Lower lobe of right lung (tissue), 2 donors: ENCODE measurements around the gene KPTN. TPM values are rescaled to one million over a fixed set of nuclear protein-coding genes. Genes with fewer than 3 reads are reported as not detected.

Experiments used
- ATAC-seq, 2 donors: fragments of 200-7000 bp; cut with Tn5 transposase; one replicate each; pipeline ENCODE4 v1.9.1; 2020 to 2022; ENCODE audit warnings: mild to moderate bottlenecking in 2 of 2, moderate library complexity in 2 of 2
- DNase-seq: peaks from one replicate; pipeline ENCODE4 v3.0.0-alpha.2; 2020
- H3K27ac ChIP-seq: fragments of 200-600 bp; one replicate; pipeline ENCODE4 v1.8.0; 2022
- H3K27me3 ChIP-seq: fragments of 200-600 bp; one replicate; pipeline ENCODE4 v1.8.0; 2022; ENCODE audit warnings: low read depth
- H3K36me3 ChIP-seq: fragments of 200-600 bp; one replicate; pipeline ENCODE4 v1.8.0; 2022; ENCODE audit warnings: mild to moderate bottlenecking
- H3K4me1 ChIP-seq: fragments of 200-600 bp; one replicate; pipeline ENCODE4 v1.8.0; 2022
- H3K4me3 ChIP-seq: fragments of 200-600 bp; one replicate; pipeline ENCODE4 v1.8.0; 2022; ENCODE audit warnings: mild to moderate bottlenecking
- H3K9me3 ChIP-seq: fragments of 200-600 bp; one replicate; pipeline ENCODE4 v1.8.0; 2022
- intact Hi-C: fragments of 100-400 bp; cut with DNase I; formaldehyde crosslinking; loops from one replicate; pipeline ENCODE4 v1.11.0; 2022
- total RNA-seq: library from RNA; stranded (reverse); fragmentation: NEBNext Ultra II Directional; extraction: Animal tissue kit (Norgen Biotek cat#: 25700); gene quantifications from one replicate; pipeline ENCODE4 v1.2.1, GENCODE V29; 2021
- TF ChIP-seq, protein P1 (sequence below): fragments of 200-600 bp; IDR thresholded peaks from one replicate; pipeline ENCODE4 v1.8.0; 2022; ENCODE audit warnings: antibody characterized with exemption, mild to moderate bottlenecking
- donor health status: DM: no; HTN: yes; CAD: no; lungs with severe emphysema.

Gene KPTN
- total RNA-seq, 1 donor from 2014 or later: 14.5 TPM

DNA sequence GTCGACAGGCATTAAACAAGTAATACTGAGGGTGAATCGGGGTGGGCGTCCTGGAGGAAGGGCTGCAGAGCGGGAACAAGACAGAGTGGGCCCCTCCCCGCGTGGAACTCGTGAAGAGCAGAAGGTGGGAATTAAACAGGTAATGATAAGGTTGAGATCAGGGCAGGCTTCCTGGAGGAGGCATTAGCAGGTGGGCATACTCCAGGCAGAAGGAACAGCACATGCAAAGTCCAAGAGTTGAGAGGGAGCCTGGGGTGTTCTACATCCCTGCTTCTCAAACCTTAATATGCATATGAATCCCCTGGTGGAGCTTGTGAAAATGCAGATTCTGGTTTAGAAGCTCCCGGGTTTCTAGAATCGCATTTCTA lies 35.7 kb downstream of the KPTN start:
- Histone ChIP-seq H3K4me3 (no peak overlapping the region), H3K27me3 (peaks cover 65% of the 10 kb centered on the region), H3K27ac (no peak overlapping the region), H3K9me3 (no peaks in the 10 kb centered on the region), H3K36me3 (no peaks in the 10 kb centered on the region), H3K4me1 (peaks cover 22% of the 10 kb centered on the region)
- no peak for ATAC-seq
- DNase-seq: no peak
- intact Hi-C loops: loop anchor here (10.0 kb wide), 1 partner anchor 236 kb away; no protein-coding TSS in a partner anchor
- TF ChIP-seq, protein P1, sequence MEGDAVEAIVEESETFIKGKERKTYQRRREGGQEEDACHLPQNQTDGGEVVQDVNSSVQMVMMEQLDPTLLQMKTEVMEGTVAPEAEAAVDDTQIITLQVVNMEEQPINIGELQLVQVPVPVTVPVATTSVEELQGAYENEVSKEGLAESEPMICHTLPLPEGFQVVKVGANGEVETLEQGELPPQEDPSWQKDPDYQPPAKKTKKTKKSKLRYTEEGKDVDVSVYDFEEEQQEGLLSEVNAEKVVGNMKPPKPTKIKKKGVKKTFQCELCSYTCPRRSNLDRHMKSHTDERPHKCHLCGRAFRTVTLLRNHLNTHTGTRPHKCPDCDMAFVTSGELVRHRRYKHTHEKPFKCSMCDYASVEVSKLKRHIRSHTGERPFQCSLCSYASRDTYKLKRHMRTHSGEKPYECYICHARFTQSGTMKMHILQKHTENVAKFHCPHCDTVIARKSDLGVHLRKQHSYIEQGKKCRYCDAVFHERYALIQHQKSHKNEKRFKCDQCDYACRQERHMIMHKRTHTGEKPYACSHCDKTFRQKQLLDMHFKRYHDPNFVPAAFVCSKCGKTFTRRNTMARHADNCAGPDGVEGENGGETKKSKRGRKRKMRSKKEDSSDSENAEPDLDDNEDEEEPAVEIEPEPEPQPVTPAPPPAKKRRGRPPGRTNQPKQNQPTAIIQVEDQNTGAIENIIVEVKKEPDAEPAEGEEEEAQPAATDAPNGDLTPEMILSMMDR: no peak

DNA sequence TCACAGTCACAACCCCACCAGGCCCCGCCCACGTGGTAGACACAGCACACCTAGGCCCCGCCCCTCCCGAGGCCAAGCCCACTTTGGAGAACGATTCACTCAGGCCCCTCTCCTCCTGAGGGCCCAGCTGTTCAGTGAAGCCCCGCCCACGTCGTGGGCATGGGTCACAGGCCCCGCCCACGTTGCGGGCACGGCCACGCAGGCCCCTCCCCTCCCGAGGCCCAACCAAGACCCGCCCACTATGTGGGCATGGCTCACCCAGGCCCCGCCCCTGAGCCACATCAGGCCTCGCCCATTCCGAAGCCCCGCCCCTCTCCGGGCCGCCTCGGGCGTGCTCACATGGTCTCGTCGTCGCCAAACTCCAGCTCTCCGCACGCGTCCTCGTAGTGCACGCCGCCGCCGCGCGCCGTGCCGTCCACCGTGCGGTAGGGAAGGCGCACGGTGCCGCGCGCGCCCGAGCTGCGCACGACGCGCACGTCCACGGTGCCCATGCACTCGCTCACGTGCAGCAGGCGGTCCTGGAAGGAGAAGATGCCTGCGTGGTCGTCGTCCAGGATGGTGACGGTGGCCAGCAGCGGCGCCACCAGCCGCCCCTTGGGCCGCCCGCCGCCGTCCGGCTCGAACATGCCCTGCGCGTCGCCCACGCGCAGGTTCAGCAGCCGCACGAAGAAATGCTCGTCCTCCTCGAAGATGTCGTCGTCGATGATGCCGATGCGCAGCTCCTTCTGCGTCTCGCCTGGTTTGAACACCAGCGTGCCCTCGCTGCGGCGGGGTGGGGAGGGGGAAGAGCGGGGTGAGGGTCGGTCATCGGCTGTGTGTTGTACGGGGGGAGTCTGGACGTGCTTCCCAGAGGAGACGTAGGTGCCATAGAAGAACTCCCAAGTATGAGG lies 36.3 kb downstream of the KPTN start:
- Histone ChIP-seq H3K36me3 (no peaks in the 10 kb centered on the region), H3K9me3 (no peaks in the 10 kb centered on the region), H3K4me1 (peaks cover 22% of the 10 kb centered on the region), H3K27me3 (peaks cover 69% of the 10 kb centered on the region), H3K4me3 (no peak overlapping the region), H3K27ac (no peak overlapping the region)
- peak; percentile 64 to 80 for ATAC-seq
- DNase-seq: peak; percentile 70
- intact Hi-C loops: loop anchor here (10.0 kb wide), 1 partner anchor 237 kb away; no protein-coding TSS in a partner anchor
- TF ChIP-seq, protein P1: no peak

DNA sequence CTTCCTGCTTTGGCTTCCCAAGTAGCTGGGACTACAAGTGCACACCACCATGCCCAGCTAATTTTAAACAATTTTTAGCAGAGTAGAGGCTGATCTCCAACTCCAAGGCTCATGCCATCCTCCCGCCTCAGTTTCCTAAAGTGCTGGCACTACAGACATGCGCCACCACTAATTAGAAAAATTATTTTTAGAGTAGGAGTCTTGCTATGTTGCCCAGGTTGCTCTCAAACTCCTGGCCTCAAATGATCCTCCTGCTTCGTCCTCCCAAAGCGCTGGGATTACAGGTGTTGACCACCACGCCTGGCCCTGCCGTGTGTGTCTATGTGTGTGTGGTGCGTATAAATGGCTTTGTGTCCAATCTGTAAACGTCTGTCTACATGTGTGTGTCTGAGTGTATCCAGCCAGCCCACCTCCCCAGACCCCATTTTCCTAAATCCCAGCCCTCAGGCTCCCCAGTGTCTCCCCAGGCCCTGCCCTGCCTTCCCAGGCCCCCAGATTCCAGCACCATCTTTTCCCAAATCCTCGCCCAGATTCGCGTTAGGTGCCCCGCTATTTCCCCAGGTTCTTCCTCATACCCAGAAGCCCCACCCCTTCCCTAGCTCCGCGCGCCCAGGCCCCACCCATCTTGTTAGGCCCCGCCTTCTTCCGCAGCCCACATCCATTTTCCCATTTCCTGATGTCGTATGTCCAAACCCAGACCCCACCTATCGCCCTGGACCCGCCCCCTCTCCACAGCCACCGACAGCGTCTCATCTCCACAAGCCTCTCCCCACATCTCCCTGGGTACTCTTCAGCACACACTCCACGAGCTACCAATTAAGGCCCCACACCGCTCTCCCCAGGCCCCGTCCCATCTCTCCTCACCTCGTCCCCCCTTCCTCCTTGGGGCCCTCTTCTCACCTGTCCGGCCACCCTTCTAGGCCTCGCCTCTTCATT lies 37.2 kb downstream of the KPTN start:
- ATAC-seq (peak; percentile 71 to 75), DNase-seq (peak; percentile 62)
- Histone ChIP-seq H3K9me3 (no peaks in the 10 kb centered on the region), H3K4me3 (no peak overlapping the region), H3K27ac (no peak overlapping the region), H3K36me3 (no peaks in the 10 kb centered on the region), H3K27me3 (peaks cover 78% of the 10 kb centered on the region), H3K4me1 (peaks cover 22% of the 10 kb centered on the region)
- intact Hi-C loops: loop anchor here (10.0 kb wide), 1 partner anchor 238 kb away; no protein-coding TSS in a partner anchor
- TF ChIP-seq, protein P1: no peak

DNA sequence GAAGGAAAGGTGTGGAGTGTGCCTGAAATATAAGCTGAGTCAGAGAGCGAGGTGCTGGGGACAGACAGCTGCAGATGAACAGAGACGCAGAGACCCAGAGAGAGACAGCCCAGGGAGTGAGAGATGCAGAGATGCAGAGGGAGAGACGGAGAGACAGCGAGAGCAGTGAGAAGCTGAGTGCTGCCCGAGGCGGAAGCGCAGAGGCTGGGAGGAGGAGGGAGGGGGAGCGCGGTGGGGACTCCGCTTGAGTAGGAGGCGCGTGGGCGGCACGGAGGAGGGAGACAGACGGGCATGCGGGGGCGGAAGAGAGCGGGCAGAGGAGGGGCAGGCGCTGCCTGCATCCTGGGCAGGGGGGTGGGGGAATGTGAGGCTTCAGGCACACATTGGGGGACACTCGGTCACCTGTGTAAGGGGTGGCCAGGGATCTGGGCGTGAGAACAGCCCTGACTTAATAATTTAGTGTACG lies 38.0 kb downstream of the KPTN start:
- TF ChIP-seq, protein P1: no peak
- H3K9me3 ChIP-seq: no peaks in the 10 kb centered on the region
- H3K4me3 ChIP-seq: peak overlapping the region; percentile 6
- no peaks in the 10 kb centered on the region for H3K36me3 ChIP-seq
- intact Hi-C loops: loop anchor here (10.0 kb wide), 1 partner anchor 239 kb away; no protein-coding TSS in a partner anchor
- no peak overlapping the region for H3K27ac ChIP-seq
- peak; percentile 50 to 69 for ATAC-seq
- H3K27me3 ChIP-seq: peaks cover 84% of the 10 kb centered on the region
- peaks cover 22% of the 10 kb centered on the region for H3K4me1 ChIP-seq
- DNase-seq: peak; percentile 62

DNA sequence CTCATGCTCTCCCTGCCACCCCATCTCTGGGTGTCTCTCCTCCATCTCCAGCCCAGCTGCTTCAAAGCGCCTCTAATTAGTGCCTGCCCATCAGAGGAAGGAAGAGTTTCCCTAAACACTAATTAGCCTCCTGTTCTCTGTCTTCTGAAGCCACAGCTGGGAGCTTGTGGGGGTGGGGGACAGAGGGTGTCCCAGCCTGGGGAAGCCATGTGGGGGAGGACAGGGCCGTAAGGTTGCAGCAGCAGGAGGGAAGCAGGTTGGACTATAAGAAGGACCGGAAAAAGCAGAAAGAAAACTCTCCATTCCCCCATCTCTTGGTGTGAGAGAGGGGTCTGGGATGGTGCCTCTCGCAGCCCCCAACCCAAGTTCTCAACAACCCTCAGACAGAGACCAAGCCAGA lies 38.5 kb downstream of the KPTN start:
- no peaks in the 10 kb centered on the region for H3K9me3 ChIP-seq
- intact Hi-C loops: loop anchor here (10.0 kb wide), 1 partner anchor 239 kb away; no protein-coding TSS in a partner anchor
- peaks cover 84% of the 10 kb centered on the region for H3K27me3 ChIP-seq
- H3K36me3 ChIP-seq: no peaks in the 10 kb centered on the region
- H3K4me3 ChIP-seq: peak overlapping the region; percentile 6
- ATAC-seq (no peak), DNase-seq (no peak)
- H3K4me1 ChIP-seq: peaks cover 22% of the 10 kb centered on the region
- no peak overlapping the region for H3K27ac ChIP-seq
- TF ChIP-seq, protein P1: no peak
